ENCODE results near the gene EEF1A2.
A peak's percentile ranks its signal among the peaks of the same experiment; 100 is the strongest.

EEF1A2 gene

GRCh38 chr20:63522981-63523611 is 24.2 kb upstream of the EEF1A2 start:
- TF ChIP-seq ZNF70 (CRISPR knock-in tag; IDR thresholded peaks at IDR 0.05), result no peak
- TF ChIP-seq PATZ1 (CRISPR knock-in tag; IDR thresholded peaks at IDR 0.05; ENCODE audit: borderline replicate concordance), result 0 out of 2 replicates have a peak, but pooled peaks have one; percentile 6
- no peak for ATAC-seq

GRCh38 chr20:63522091-63522868 is 23.4 kb upstream of the EEF1A2 start:
- ATAC-seq, result no peak
- TF ChIP-seq GLIS3 (CRISPR knock-in tag; IDR thresholded peaks at IDR 0.05), result no peak
- no peak for TF ChIP-seq TCF4 (CRISPR knock-in tag; IDR thresholded peaks at IDR 0.05; ENCODE audit: borderline replicate concordance)
- no peak for TF ChIP-seq ARNTL (CRISPR knock-in tag; IDR thresholded peaks at IDR 0.05; ENCODE audit: borderline replicate concordance, low read depth)
- no peak for TF ChIP-seq SNAI2 (CRISPR knock-in tag; IDR thresholded peaks at IDR 0.05)
- TF ChIP-seq TOX (CRISPR knock-in tag; IDR thresholded peaks at IDR 0.05; ENCODE audit: borderline replicate concordance), result no peak
- TF ChIP-seq ZNF70 (CRISPR knock-in tag; IDR thresholded peaks at IDR 0.05), result no peak
- no peak for TF ChIP-seq RARB (CRISPR knock-in tag; IDR thresholded peaks at IDR 0.05)
- TF ChIP-seq ZFP30 (CRISPR knock-in tag; IDR thresholded peaks at IDR 0.05), result no peak
- TF ChIP-seq ISL1 (CRISPR knock-in tag; IDR thresholded peaks at IDR 0.05), result no peak
- no peak for TF ChIP-seq ESRRG (CRISPR knock-in tag; IDR thresholded peaks at IDR 0.05)
- TF ChIP-seq ZNF565 (CRISPR knock-in tag; conservative IDR thresholded peaks at IDR 0.05; ENCODE audit: low read depth), result no peak
- no peak for TF ChIP-seq ZC3H10 (CRISPR knock-in tag; IDR thresholded peaks at IDR 0.05)
- no peak for TF ChIP-seq ZFP3 (CRISPR knock-in tag; IDR thresholded peaks at IDR 0.05)
- TF ChIP-seq BACH2 (CRISPR knock-in tag; IDR thresholded peaks at IDR 0.05; ENCODE audit: borderline replicate concordance), result no peak
- no peak for TF ChIP-seq CSRNP3 (CRISPR knock-in tag; IDR thresholded peaks at IDR 0.05)
- TF ChIP-seq, protein P1, sequence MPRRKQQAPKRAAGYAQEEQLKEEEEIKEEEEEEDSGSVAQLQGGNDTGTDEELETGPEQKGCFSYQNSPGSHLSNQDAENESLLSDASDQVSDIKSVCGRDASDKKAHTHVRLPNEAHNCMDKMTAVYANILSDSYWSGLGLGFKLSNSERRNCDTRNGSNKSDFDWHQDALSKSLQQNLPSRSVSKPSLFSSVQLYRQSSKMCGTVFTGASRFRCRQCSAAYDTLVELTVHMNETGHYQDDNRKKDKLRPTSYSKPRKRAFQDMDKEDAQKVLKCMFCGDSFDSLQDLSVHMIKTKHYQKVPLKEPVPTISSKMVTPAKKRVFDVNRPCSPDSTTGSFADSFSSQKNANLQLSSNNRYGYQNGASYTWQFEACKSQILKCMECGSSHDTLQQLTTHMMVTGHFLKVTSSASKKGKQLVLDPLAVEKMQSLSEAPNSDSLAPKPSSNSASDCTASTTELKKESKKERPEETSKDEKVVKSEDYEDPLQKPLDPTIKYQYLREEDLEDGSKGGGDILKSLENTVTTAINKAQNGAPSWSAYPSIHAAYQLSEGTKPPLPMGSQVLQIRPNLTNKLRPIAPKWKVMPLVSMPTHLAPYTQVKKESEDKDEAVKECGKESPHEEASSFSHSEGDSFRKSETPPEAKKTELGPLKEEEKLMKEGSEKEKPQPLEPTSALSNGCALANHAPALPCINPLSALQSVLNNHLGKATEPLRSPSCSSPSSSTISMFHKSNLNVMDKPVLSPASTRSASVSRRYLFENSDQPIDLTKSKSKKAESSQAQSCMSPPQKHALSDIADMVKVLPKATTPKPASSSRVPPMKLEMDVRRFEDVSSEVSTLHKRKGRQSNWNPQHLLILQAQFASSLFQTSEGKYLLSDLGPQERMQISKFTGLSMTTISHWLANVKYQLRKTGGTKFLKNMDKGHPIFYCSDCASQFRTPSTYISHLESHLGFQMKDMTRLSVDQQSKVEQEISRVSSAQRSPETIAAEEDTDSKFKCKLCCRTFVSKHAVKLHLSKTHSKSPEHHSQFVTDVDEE (CRISPR knock-in tag; IDR thresholded peaks at IDR 0.05), result no peak
- TF ChIP-seq, protein P2, sequence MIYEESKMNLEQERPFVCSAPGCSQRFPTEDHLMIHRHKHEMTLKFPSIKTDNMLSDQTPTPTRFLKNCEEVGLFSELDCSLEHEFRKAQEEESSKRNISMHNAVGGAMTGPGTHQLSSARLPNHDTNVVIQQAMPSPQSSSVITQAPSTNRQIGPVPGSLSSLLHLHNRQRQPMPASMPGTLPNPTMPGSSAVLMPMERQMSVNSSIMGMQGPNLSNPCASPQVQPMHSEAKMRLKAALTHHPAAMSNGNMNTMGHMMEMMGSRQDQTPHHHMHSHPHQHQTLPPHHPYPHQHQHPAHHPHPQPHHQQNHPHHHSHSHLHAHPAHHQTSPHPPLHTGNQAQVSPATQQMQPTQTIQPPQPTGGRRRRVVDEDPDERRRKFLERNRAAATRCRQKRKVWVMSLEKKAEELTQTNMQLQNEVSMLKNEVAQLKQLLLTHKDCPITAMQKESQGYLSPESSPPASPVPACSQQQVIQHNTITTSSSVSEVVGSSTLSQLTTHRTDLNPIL (CRISPR knock-in tag; IDR thresholded peaks at IDR 0.05; ENCODE audit: low read depth), result no peak

DNA sequence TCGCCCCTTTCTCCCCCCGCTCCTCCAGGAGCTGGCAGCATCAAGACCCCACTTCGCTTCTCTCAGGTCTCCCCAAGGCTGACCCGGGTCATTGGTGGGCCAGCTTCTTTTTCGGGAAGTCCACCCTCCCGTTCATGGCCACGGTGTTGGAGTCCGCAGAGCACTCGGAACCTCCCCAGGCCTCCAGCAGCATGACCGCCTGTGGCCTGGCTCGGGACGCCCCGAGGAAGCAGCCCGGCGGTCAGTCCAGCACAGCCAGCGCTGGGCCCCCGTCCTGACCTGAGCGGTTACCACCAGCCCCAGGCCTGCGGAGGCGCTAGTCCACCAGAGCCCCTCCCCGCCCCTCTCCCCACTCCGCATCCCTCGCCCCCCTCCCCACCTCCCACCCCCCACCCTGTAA is 22.7 kb upstream of the EEF1A2 start:
- no peak for ATAC-seq
- TF ChIP-seq ZNF70 (CRISPR knock-in tag; IDR thresholded peaks at IDR 0.05) (no peak), PATZ1 (CRISPR knock-in tag; IDR thresholded peaks at IDR 0.05; ENCODE audit: borderline replicate concordance) (no peak)

Data from SK-N-SH treated with all-trans-retinoic acid at 6 μM for 48 hours (cell line).